Neural crest cell (in vitro differentiated cells): ENCODE results near the gene GPHB5. TPM values are rescaled to one million over a fixed set of nuclear protein-coding genes. Genes with fewer than 3 reads are reported as not detected.
A peak's percentile ranks its signal among the peaks of the same experiment; 100 is the strongest.

Source experiments
- DNase-seq: peaks from one replicate; pipeline ENCODE4 v3.0.0; 2021; ENCODE audit warnings: low read depth, mixed read lengths, low spot score
- H3K27ac Mint-ChIP-seq: one replicate; pipeline ENCODE4 v1.8.0; 2021; ENCODE audit warnings: mild to moderate bottlenecking, mixed read lengths; ENCODE audit not compliant: unreplicated experiment
- H3K27me3 Mint-ChIP-seq: 2 replicates; pipeline ENCODE4 v1.8.0; 2021; ENCODE audit warnings: low read depth, mild to moderate bottlenecking, mixed read lengths
- H3K36me3 Mint-ChIP-seq: 2 replicates; pipeline ENCODE4 v1.8.0; 2021; ENCODE audit warnings: low read depth, mild to moderate bottlenecking, mixed read lengths
- H3K4me1 Mint-ChIP-seq: 2 replicates; pipeline ENCODE4 v1.8.0; 2021; ENCODE audit warnings: mixed read lengths
- H3K4me3 Mint-ChIP-seq: one replicate; pipeline ENCODE4 v1.8.0; 2021; ENCODE audit warnings: mild to moderate bottlenecking, mixed read lengths
- H3K9me3 Mint-ChIP-seq: 2 replicates; pipeline ENCODE4 v1.8.0; 2021; ENCODE audit warnings: mixed read lengths
- total RNA-seq: library from RNA; stranded (reverse); gene quantifications from 2 replicates; pipeline ENCODE4 v1.2.1, GENCODE V29; 2021
- TF ChIP-seq, protein P1 (sequence below): fragments of 200-600 bp; sonication (generic); conservative IDR thresholded peaks from 2 replicates; pipeline ENCODE4 v1.5.0; 2021; ENCODE audit warnings: antibody characterized with exemption, mild to moderate bottlenecking

Gene GPHB5
- total RNA-seq, 1 donor from 2014 or later, result not detected

- Mint-ChIP-seq H3K4me3 (no peak overlapping the region), H3K9me3 (peaks cover 13% of the 10 kb centered on the region), H3K36me3 (peaks cover 25% of the 10 kb centered on the region), H3K4me1 (peaks cover 8% of the 10 kb centered on the region), H3K27ac (no peak overlapping the region), H3K27me3 (no peaks in the 10 kb centered on the region)
- DNase-seq, result no peak
- TF ChIP-seq, protein P1, sequence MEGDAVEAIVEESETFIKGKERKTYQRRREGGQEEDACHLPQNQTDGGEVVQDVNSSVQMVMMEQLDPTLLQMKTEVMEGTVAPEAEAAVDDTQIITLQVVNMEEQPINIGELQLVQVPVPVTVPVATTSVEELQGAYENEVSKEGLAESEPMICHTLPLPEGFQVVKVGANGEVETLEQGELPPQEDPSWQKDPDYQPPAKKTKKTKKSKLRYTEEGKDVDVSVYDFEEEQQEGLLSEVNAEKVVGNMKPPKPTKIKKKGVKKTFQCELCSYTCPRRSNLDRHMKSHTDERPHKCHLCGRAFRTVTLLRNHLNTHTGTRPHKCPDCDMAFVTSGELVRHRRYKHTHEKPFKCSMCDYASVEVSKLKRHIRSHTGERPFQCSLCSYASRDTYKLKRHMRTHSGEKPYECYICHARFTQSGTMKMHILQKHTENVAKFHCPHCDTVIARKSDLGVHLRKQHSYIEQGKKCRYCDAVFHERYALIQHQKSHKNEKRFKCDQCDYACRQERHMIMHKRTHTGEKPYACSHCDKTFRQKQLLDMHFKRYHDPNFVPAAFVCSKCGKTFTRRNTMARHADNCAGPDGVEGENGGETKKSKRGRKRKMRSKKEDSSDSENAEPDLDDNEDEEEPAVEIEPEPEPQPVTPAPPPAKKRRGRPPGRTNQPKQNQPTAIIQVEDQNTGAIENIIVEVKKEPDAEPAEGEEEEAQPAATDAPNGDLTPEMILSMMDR, result no peak
Observed at GRCh38 chr14:63292805-63293204, 25.9 kb downstream of the GPHB5 start.

DNA sequence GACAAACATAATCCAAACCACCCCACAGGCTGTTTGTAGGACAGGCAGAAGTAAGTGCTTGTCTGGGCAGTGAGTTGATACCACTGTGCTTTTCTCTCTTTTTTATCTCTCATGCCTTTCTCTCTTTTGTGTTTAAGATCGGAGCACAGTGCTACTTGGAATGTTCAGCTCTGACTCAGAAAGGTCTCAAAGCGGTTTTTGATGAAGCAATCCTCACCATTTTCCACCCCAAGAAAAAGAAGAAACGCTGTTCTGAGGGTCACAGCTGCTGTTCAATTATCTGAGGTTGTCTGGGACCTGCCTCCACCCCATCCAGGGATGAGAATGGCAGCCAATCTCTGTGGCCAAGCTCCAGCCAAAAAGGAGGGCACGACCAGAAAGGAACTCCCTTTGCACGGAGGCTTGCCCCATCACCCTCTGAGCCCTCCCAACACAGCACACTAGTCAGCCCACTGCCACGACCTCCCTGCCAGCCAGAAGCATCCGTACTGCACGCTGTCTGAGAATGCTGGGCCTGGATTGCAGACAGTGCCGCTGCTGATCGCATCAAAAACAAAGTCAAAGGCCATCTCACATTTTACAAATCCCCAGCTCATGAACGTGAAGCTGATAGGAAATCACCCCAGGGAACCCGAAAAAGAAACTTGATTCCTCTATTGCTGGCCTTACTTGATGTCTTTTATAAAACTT, 27.8 kb downstream of the GPHB5 start:
- H3K4me3 Mint-ChIP-seq, result no peak overlapping the region
- TF ChIP-seq, protein P1, result no peak
- DNase-seq, result no peak
- H3K36me3 Mint-ChIP-seq, result peaks cover 25% of the 10 kb centered on the region
- H3K9me3 Mint-ChIP-seq, result peaks cover 8% of the 10 kb centered on the region
- no peaks in the 10 kb centered on the region for H3K27me3 Mint-ChIP-seq
- peaks cover 8% of the 10 kb centered on the region for H3K4me1 Mint-ChIP-seq
- peak overlapping the region; percentile 27 for H3K27ac Mint-ChIP-seq

- Mint-ChIP-seq H3K4me3 (no peak overlapping the region), H3K27ac (no peak overlapping the region), H3K4me1 (peaks cover 8% of the 10 kb centered on the region), H3K36me3 (peaks cover 15% of the 10 kb centered on the region), H3K9me3 (no peaks in the 10 kb centered on the region), H3K27me3 (no peaks in the 10 kb centered on the region)
- no peak for DNase-seq
- TF ChIP-seq, protein P1, result no peak
Observed at GRCh38 chr14:63288853-63289252, 29.9 kb downstream of the GPHB5 start.

DNA sequence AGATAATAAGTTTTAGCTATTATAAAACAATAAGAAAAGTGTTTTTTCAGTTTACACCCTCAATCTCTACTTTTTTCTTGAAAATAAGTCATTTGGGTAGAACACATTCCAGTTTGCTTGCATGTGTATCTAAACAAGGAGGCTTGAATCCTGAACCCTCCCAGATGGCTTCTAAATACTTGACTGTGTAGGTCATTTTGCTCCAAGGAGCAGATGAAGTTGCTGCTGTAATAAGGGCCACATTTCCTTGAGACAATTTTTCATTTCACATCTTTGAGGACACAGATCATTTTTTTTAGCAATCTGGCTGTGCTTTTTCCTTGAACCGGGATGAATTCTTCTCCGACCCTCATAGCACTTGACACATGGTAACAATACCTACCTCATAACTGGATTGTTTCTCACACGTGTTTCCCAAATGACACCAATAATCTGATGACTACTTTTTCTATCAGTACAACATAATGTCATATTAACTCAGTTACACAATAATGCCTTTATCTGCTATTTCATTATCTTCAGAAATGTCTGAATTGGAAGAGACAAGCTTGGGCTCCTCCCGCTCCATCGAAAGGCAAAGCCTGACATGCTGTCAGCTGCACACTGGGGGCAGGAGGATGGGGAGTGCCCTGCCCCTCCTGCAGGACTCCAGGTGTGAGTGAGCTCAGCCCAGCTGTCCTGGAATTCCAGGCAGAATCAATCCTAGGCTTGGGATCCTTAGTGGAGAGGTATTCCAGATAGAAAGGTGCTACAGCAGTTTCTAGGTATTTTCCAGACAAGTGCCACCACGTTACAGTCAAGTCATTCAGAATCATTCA, 30.9 kb downstream of the GPHB5 start:
- Mint-ChIP-seq H3K27me3 (no peaks in the 10 kb centered on the region), H3K9me3 (no peaks in the 10 kb centered on the region), H3K4me1 (peaks cover 8% of the 10 kb centered on the region), H3K27ac (no peak overlapping the region), H3K36me3 (peaks cover 9% of the 10 kb centered on the region), H3K4me3 (no peak overlapping the region)
- TF ChIP-seq, protein P1, result no peak
- no peak for DNase-seq

GRCh38 chr14:63286071-63286470, 32.7 kb downstream of the GPHB5 start:
- H3K27me3 Mint-ChIP-seq, result no peaks in the 10 kb centered on the region
- no peak overlapping the region for H3K27ac Mint-ChIP-seq
- H3K4me3 Mint-ChIP-seq, result no peak overlapping the region
- H3K36me3 Mint-ChIP-seq, result peaks cover 2% of the 10 kb centered on the region
- TF ChIP-seq, protein P1, result no peak
- H3K9me3 Mint-ChIP-seq, result no peaks in the 10 kb centered on the region
- no peak for DNase-seq
- H3K4me1 Mint-ChIP-seq, result peaks cover 5% of the 10 kb centered on the region
